Mesenchymal stem cell (in vitro differentiated cells and primary cell): ENCODE data around the gene CFAP119.
A peak's percentile ranks its signal among the peaks of the same experiment; 100 is the strongest.

Experiments used
- DNase-seq: peaks from one replicate; pipeline ENCODE4 v3.0.0-alpha.2; 2013
- H2AFZ ChIP-seq: one replicate; pipeline ENCODE4 v1.6.1; 2013; ENCODE audit warnings: low read depth, mild to moderate bottlenecking, control low read depth, inconsistent platforms, low read length, moderate library complexity
- H2AK5ac ChIP-seq: 2 replicates; pipeline ENCODE4 v1.6.1; 2013; ENCODE audit warnings: low read length, moderate library complexity, mild to moderate bottlenecking, inconsistent platforms; ENCODE audit not compliant: severe bottlenecking
- H2BK120ac ChIP-seq: one replicate; pipeline ENCODE4 v1.6.1; 2013; ENCODE audit warnings: low read depth, mild to moderate bottlenecking, inconsistent platforms, low read length, moderate library complexity
- H2BK12ac ChIP-seq, 2 experiments: one replicate each; pipeline ENCODE4 v1.6.1; 2013; ENCODE audit warnings: inconsistent platforms in 2 of 2, low read length in 2 of 2, mild to moderate bottlenecking in 2 of 2, moderate library complexity in 2 of 2, control low read depth in 1 of 2
- H2BK15ac ChIP-seq: one replicate; pipeline ENCODE4 v1.6.1; 2013; ENCODE audit warnings: mild to moderate bottlenecking, low read depth, inconsistent platforms; ENCODE audit not compliant: poor library complexity, severe bottlenecking
- H2BK5ac ChIP-seq: 2 replicates; pipeline ENCODE4 v1.6.1; 2013; ENCODE audit warnings: low read depth, mild to moderate bottlenecking, low read length, control low read depth, inconsistent platforms; ENCODE audit not compliant: poor library complexity, severe bottlenecking
- H3K14ac ChIP-seq, 2 experiments: one replicate each; pipeline ENCODE4 v1.6.1; 2013; ENCODE audit warnings: inconsistent platforms in 2 of 2, low read length in 2 of 2, control low read depth in 1 of 2, mild to moderate bottlenecking in 1 of 2, moderate library complexity in 1 of 2
- H3K18ac ChIP-seq, 2 experiments: one replicate each; pipeline ENCODE4 v1.6.1; 2013; ENCODE audit warnings: inconsistent platforms in 2 of 2, low read length in 2 of 2, control low read depth in 1 of 2, low read depth in 1 of 2, mild to moderate bottlenecking in 1 of 2
- H3K23ac ChIP-seq, 2 experiments: one replicate each; pipeline ENCODE4 v1.6.1; 2013; ENCODE audit warnings: inconsistent platforms in 2 of 2, low read length in 2 of 2, mild to moderate bottlenecking in 2 of 2, moderate library complexity in 2 of 2, control low read depth in 1 of 2
- H3K27ac ChIP-seq: 2 replicates; pipeline ENCODE4 v1.5.1; 2013; ENCODE audit warnings: mild to moderate bottlenecking, moderate library complexity, low read length, control low read depth, inconsistent platforms; ENCODE audit not compliant: poor library complexity, severe bottlenecking
- H3K27me3 ChIP-seq, 2 experiments: 2 replicates each; pipeline versions ENCODE4 v1.6.1 to v1.7.0; 2013; ENCODE audit warnings: low read length in 2 of 2, mild to moderate bottlenecking in 2 of 2, moderate library complexity in 2 of 2, control low read depth in 1 of 2, inconsistent platforms in 1 of 2; ENCODE audit not compliant: control insufficient read depth in 1 of 2, insufficient read depth in 1 of 2
- H3K36me3 ChIP-seq, 2 experiments: 2 replicates each; pipeline versions ENCODE4 v1.6.1 to v1.7.0; 2013; ENCODE audit warnings: low read length in 2 of 2, control low read depth in 1 of 2, inconsistent platforms in 1 of 2, low read depth in 1 of 2, mild to moderate bottlenecking in 1 of 2; ENCODE audit not compliant: insufficient read depth in 2 of 2, control insufficient read depth in 1 of 2
- H3K4ac ChIP-seq, 2 experiments: one replicate each; pipeline ENCODE4 v1.6.1; 2013; ENCODE audit warnings: inconsistent platforms in 2 of 2, low read length in 2 of 2, mild to moderate bottlenecking in 2 of 2, moderate library complexity in 2 of 2, control low read depth in 1 of 2, low read depth in 1 of 2
- H3K4me1 ChIP-seq: 2 replicates; pipeline ENCODE4 v1.6.1; 2013; ENCODE audit warnings: low read depth, low read length, control low read depth; ENCODE audit not compliant: control insufficient read depth, insufficient read depth
- H3K4me2 ChIP-seq: 2 replicates; pipeline ENCODE4 v1.6.1; 2013; ENCODE audit warnings: low read length, mild to moderate bottlenecking, inconsistent platforms; ENCODE audit not compliant: poor library complexity, severe bottlenecking
- H3K4me3 ChIP-seq, 2 experiments: 2 replicates each; pipeline versions ENCODE4 v1.5.1 to v1.7.0; 2013; ENCODE audit warnings: low read length in 2 of 2, mild to moderate bottlenecking in 2 of 2, control low read depth in 1 of 2, low read depth in 1 of 2; ENCODE audit not compliant: insufficient read depth in 1 of 2
- H3K79me1 ChIP-seq: replicated peaks from 2 replicates; pipeline ENCODE4 v1.6.1; 2013; ENCODE audit warnings: mild to moderate bottlenecking, control low read depth, low read length, inconsistent platforms; ENCODE audit not compliant: poor library complexity, severe bottlenecking
- H3K9ac ChIP-seq: 2 replicates; pipeline ENCODE4 v1.7.0; 2013; ENCODE audit warnings: mild to moderate bottlenecking, low read length, moderate library complexity
- H3K9me3 ChIP-seq: 2 replicates; pipeline ENCODE4 v1.7.0; 2013; ENCODE audit warnings: mild to moderate bottlenecking, low read length; ENCODE audit not compliant: control insufficient read depth
- H4K8ac ChIP-seq: one replicate; pipeline ENCODE4 v1.6.1; 2013; ENCODE audit warnings: inconsistent platforms, mild to moderate bottlenecking, low read length, moderate library complexity
- H4K91ac ChIP-seq: one replicate; pipeline ENCODE4 v1.6.1; 2013; ENCODE audit warnings: mild to moderate bottlenecking, low read length, inconsistent platforms
- WGBS: methylation state at CpG from one replicate; pipeline ENCODE4 v1.1.7; 2013; ENCODE audit warnings: mixed read lengths; 5-methylcytosine and 5-hydroxymethylcytosine counted together

CFAP119 gene

DNA sequence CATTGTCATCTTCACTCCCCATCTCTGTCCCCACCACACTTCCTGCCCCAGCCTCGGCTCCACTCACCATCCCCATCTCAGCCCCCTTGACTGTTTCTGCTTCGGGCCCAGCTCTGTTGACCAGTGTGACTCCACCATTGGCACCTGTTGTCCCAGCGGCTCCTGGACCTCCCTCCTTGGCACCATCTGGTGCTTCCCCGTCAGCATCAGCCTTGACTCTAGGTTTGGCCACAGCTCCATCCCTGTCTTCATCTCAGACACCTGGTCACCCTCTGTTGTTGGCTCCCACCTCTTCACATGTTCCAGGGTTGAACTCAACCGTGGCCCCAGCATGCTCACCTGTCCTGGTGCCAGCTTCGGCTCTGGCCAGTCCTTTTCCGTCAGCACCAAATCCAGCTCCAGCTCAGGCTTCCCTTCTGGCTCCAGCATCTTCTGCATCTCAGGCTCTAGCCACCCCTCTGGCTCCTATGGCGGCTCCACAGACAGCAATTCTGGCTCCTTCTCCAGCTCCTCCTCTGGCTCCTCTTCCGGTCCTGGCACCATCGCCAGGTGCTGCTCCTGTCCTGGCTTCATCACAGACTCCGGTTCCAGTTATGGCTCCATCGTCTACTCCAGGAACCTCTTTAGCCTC, 38.0 kb downstream of the CFAP119 start:
- Histone ChIP-seq H3K36me3 (peaks cover 72 to 96% of the 10 kb centered on the region in 2 experiments), H3K23ac (no peak overlapping the region), H2BK5ac (no peak overlapping the region), H3K9me3 (no peaks in the 10 kb centered on the region), H2BK120ac (no peak overlapping the region), H3K4ac (no peak overlapping the region), H2AFZ (no peak overlapping the region), H2AK5ac (no peak overlapping the region), H3K4me1 (no peaks in the 10 kb centered on the region), H3K9ac (no peak overlapping the region), H3K18ac (no peak overlapping the region), H3K14ac (no peak overlapping the region), H3K79me1 (peaks cover 58% of the 10 kb centered on the region), H3K27ac (no peak overlapping the region), H4K8ac (no peak overlapping the region), H2BK12ac (no peak overlapping the region), H2BK15ac (no peak overlapping the region), H3K27me3 (no peaks in the 10 kb centered on the region), H3K4me2 (no peak overlapping the region), H3K4me3 (no peak overlapping the region), H4K91ac (no peak overlapping the region)
- 98% methylated on average over 12 of the region's 12 CpGs for WGBS
- DNase-seq, result no peak

DNA sequence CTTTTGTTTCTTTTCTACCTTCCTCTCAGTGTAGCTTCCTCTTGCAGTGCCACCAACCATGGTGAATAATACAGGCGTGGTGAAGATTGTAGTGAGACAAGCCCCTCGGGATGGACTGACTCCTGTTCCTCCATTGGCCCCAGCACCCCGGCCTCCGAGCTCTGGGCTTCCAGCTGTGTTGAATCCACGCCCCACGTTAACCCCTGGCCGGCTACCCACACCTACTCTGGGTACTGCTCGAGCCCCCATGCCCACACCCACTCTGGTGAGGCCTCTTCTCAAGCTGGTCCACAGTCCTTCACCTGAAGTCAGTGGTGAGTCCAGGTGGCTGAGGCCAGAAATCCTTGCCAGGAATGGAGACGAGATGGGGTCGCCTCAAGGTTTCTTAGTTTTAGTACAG, 38.9 kb downstream of the CFAP119 start:
- no peak overlapping the region for H3K14ac ChIP-seq
- no peak overlapping the region for H2AFZ ChIP-seq
- no peak overlapping the region for H2BK5ac ChIP-seq
- H3K27me3 ChIP-seq, result no peaks in the 10 kb centered on the region
- no peaks in the 10 kb centered on the region for H3K4me1 ChIP-seq
- H3K4me2 ChIP-seq, result no peak overlapping the region
- H2BK120ac ChIP-seq, result no peak overlapping the region
- no peak for DNase-seq
- H4K8ac ChIP-seq, result no peak overlapping the region
- H3K79me1 ChIP-seq, result peaks cover 56% of the 10 kb centered on the region
- no peak overlapping the region for H3K4ac ChIP-seq
- no peak overlapping the region for H3K23ac ChIP-seq
- no peak overlapping the region for H3K4me3 ChIP-seq
- 96% methylated on average over 10 of the region's 10 CpGs for WGBS
- peaks cover 79 to 93% of the 10 kb centered on the region in 2 experiments for H3K36me3 ChIP-seq
- peak overlapping the region; percentile 38 for H3K9ac ChIP-seq
- H4K91ac ChIP-seq, result no peak overlapping the region
- no peak overlapping the region for H2AK5ac ChIP-seq
- H2BK12ac ChIP-seq, result no peak overlapping the region
- no peak overlapping the region for H3K27ac ChIP-seq
- no peak overlapping the region for H2BK15ac ChIP-seq
- no peak overlapping the region for H3K18ac ChIP-seq
- no peaks in the 10 kb centered on the region for H3K9me3 ChIP-seq

DNA sequence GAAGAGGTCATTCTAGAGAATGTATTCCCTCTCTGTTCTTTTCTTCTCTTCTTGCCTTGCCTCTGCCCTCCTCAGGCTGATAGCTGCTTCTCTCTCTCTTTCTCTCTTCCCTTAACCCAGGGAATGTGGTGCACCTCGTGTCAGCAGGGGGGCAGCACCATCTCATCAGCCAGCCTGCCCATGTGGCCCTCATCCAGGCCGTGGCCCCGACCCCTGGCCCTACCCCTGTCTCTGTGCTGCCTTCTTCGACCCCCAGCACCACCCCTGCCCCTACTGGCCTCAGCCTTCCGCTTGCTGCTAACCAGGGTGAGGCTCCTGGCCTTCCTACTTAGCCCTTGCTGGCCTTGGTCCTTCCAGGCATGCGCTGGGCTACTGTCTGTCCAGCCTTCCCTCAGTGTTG, 39.4 kb downstream of the CFAP119 start:
- no peak overlapping the region for H3K4ac ChIP-seq
- H3K79me1 ChIP-seq, result peaks cover 55% of the 10 kb centered on the region
- no peaks in the 10 kb centered on the region for H3K4me1 ChIP-seq
- H3K9me3 ChIP-seq, result no peaks in the 10 kb centered on the region
- H2BK120ac ChIP-seq, result no peak overlapping the region
- H3K9ac ChIP-seq, result peak overlapping the region; percentile 38
- no peak overlapping the region for H4K8ac ChIP-seq
- H2BK5ac ChIP-seq, result no peak overlapping the region
- H2AK5ac ChIP-seq, result no peak overlapping the region
- H2BK15ac ChIP-seq, result no peak overlapping the region
- no peak overlapping the region for H3K27ac ChIP-seq
- H3K36me3 ChIP-seq, result peaks cover 80 to 93% of the 10 kb centered on the region in 2 experiments
- H3K18ac ChIP-seq, result no peak overlapping the region
- no peak overlapping the region for H2AFZ ChIP-seq
- H3K27me3 ChIP-seq, result no peaks in the 10 kb centered on the region
- H3K4me2 ChIP-seq, result no peak overlapping the region
- no peak overlapping the region for H3K14ac ChIP-seq
- WGBS, result 96% methylated on average over 6 of the region's 6 CpGs
- no peak overlapping the region for H2BK12ac ChIP-seq
- H3K23ac ChIP-seq, result no peak overlapping the region
- no peak for DNase-seq
- H3K4me3 ChIP-seq, result no peak overlapping the region
- no peak overlapping the region for H4K91ac ChIP-seq

DNA sequence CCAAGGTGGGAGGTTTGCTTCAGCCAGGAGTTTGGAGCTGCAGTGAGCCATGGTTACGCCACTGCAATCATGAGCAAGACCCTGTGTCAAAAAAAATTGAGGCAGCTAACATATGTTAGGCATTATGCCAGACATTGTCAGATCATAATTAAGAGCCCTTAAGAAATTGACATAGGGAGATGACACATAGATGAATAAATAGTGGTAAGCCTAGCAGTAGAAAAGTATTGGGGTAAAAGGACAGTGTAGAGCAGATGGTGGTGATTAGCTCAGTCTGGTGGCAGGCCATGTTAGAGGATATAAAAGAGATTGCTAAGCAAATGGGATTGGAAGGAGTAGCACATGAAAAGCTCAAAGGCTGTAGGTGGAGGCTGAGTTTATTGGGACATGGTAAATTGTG, 40.3 kb downstream of the CFAP119 start:
- WGBS, result 92% methylated on average over 1 of the region's 1 CpG
- no peak overlapping the region for H3K27ac ChIP-seq
- H2AK5ac ChIP-seq, result no peak overlapping the region
- no peak overlapping the region for H3K4ac ChIP-seq
- H2BK5ac ChIP-seq, result no peak overlapping the region
- no peaks in the 10 kb centered on the region for H3K9me3 ChIP-seq
- H3K36me3 ChIP-seq, result peaks cover 80 to 94% of the 10 kb centered on the region in 2 experiments
- H2BK12ac ChIP-seq, result no peak overlapping the region
- H2BK120ac ChIP-seq, result no peak overlapping the region
- no peak overlapping the region for H3K18ac ChIP-seq
- no peak overlapping the region for H2AFZ ChIP-seq
- no peak overlapping the region for H4K8ac ChIP-seq
- no peak overlapping the region for H3K4me3 ChIP-seq
- no peak overlapping the region for H3K14ac ChIP-seq
- H3K9ac ChIP-seq, result peak overlapping the region; percentile 19
- H4K91ac ChIP-seq, result no peak overlapping the region
- H3K79me1 ChIP-seq, result peaks cover 55% of the 10 kb centered on the region
- H2BK15ac ChIP-seq, result no peak overlapping the region
- no peak for DNase-seq
- no peaks in the 10 kb centered on the region for H3K4me1 ChIP-seq
- H3K27me3 ChIP-seq, result no peaks in the 10 kb centered on the region
- no peak overlapping the region for H3K23ac ChIP-seq
- H3K4me2 ChIP-seq, result no peak overlapping the region
